HepG2 (cell line): ENCODE measurements around the gene ARFIP1. TPM values are rescaled to one million over a fixed set of nuclear protein-coding genes. Genes with fewer than 3 reads are reported as not detected.

Experiments
- ARID5B ChIP-seq: IDR thresholded peaks from 2 replicates; pipeline ENCODE4 v1.4.0; 2020; ENCODE audit warnings: mild to moderate bottlenecking, missing genetic modification reagents
- HDAC1 ChIP-seq: sonication (generic); formaldehyde crosslinking; IDR thresholded peaks from 2 replicates; pipeline ENCODE4 v1.5.1; 2020; ENCODE audit warnings: mild to moderate bottlenecking, missing genetic modification reagents
- LBX2 ChIP-seq: sonication (generic); formaldehyde crosslinking; IDR thresholded peaks from 2 replicates; pipeline ENCODE4 v1.5.0; 2020; ENCODE audit warnings: missing genetic modification reagents, mild to moderate bottlenecking, borderline replicate concordance
- PHF21A ChIP-seq: sonication (generic); formaldehyde crosslinking; IDR thresholded peaks from 2 replicates; pipeline ENCODE4 v1.5.0; 2020; ENCODE audit warnings: mild to moderate bottlenecking, missing genetic modification reagents
- PITX1 ChIP-seq: sonication (generic); formaldehyde crosslinking; IDR thresholded peaks from 2 replicates; pipeline ENCODE4 v1.5.1; 2020; ENCODE audit warnings: mild to moderate bottlenecking, missing genetic modification reagents
- POGK ChIP-seq: sonication (generic); formaldehyde crosslinking; conservative IDR thresholded peaks from 2 replicates; pipeline ENCODE4 v1.8.0; 2022; ENCODE audit warnings: mild to moderate bottlenecking, moderate library complexity, missing genetic modification reagents
- YEATS4 ChIP-seq: sonication (generic); formaldehyde crosslinking; IDR thresholded peaks from 2 replicates; pipeline ENCODE4 v1.4.0; 2020; ENCODE audit warnings: missing genetic modification reagents, borderline replicate concordance
- ZNF17 ChIP-seq: sonication (generic); formaldehyde crosslinking; IDR thresholded peaks from 2 replicates; pipeline ENCODE4 v1.5.0; 2020; ENCODE audit warnings: mild to moderate bottlenecking, missing genetic modification reagents
- ZNF333 ChIP-seq: sonication (generic); formaldehyde crosslinking; IDR thresholded peaks from 2 replicates; pipeline ENCODE4 v1.4.0; 2020; ENCODE audit warnings: mild to moderate bottlenecking, missing genetic modification reagents, borderline replicate concordance
- ZNF543 ChIP-seq: sonication (generic); formaldehyde crosslinking; IDR thresholded peaks from 2 replicates; pipeline ENCODE4 v1.4.0; 2020; ENCODE audit warnings: mild to moderate bottlenecking, missing genetic modification reagents
- ZNF605 ChIP-seq: sonication (generic); formaldehyde crosslinking; IDR thresholded peaks from 2 replicates; pipeline ENCODE4 v1.8.0; 2022; ENCODE audit warnings: mild to moderate bottlenecking, missing genetic modification reagents
- ZNF746 ChIP-seq: sonication (generic); formaldehyde crosslinking; IDR thresholded peaks from 2 replicates; pipeline ENCODE4 v1.8.0; 2022; ENCODE audit warnings: mild to moderate bottlenecking, missing genetic modification reagents
- ZNF83 ChIP-seq: sonication (generic); formaldehyde crosslinking; IDR thresholded peaks from 2 replicates; pipeline ENCODE4 v1.4.0; 2020; ENCODE audit warnings: missing genetic modification reagents, mild to moderate bottlenecking, borderline replicate concordance
- ZNF839 ChIP-seq: sonication (generic); formaldehyde crosslinking; IDR thresholded peaks from 2 replicates; pipeline ENCODE4 v1.4.0; 2020; ENCODE audit warnings: missing genetic modification reagents, mild to moderate bottlenecking, borderline replicate concordance
- polyA plus RNA-seq, 8 experiments: library from polyadenylated mRNA; depleted of rRNA in 3 of 8; stranded (reverse) in 7 of 8; unstranded in 1 of 8; fragments of >200 nt; fragmentation: Illumina TruSeq in 4 of 8; extraction: Trizol in 4 of 8; gene quantifications; 2 replicates each; pipeline versions ENCODE4 v1.2.1 to v1.2.3, GENCODE V29; 2011 to 2016; ENCODE audit warnings: low read depth in 4 of 8, missing spikeins in 1 of 8, mixed read lengths in 1 of 8; ENCODE audit not compliant: insufficient read depth in 1 of 8
- total RNA-seq, 5 experiments: library from RNA; depleted of rRNA; stranded (reverse); fragments of >200 nt; fragmentation: Illumina TruSeq; extraction: Trizol; gene quantifications; 2 replicates each; pipeline ENCODE4 v1.2.3, GENCODE V29; 2016; ENCODE audit warnings: low read depth in 1 of 5
- TF ChIP-seq, protein P1 (sequence below): sonication (generic); formaldehyde crosslinking; IDR thresholded peaks from 2 replicates; pipeline ENCODE4 v1.4.0; 2020; ENCODE audit warnings: missing genetic modification reagents, borderline replicate concordance
- TF ChIP-seq, protein P2 (sequence below), 2 experiments: fragments of 450-650 bp in 1 of 2; sonication (generic) in 1 of 2; formaldehyde crosslinking; IDR thresholded peaks; 2 replicates each; pipeline versions ENCODE4 v1.5.0 to v1.8.0; 2020 to 2022; ENCODE audit warnings: mild to moderate bottlenecking in 1 of 2, missing genetic modification reagents in 1 of 2

The ARFIP1 gene
- total and polyA plus RNA-seq, 2 of the 13 experiments (the other 11 are each of a cell fraction or from before 2014, with no cell fraction given): 9.9 to 27.7 TPM

DNA sequence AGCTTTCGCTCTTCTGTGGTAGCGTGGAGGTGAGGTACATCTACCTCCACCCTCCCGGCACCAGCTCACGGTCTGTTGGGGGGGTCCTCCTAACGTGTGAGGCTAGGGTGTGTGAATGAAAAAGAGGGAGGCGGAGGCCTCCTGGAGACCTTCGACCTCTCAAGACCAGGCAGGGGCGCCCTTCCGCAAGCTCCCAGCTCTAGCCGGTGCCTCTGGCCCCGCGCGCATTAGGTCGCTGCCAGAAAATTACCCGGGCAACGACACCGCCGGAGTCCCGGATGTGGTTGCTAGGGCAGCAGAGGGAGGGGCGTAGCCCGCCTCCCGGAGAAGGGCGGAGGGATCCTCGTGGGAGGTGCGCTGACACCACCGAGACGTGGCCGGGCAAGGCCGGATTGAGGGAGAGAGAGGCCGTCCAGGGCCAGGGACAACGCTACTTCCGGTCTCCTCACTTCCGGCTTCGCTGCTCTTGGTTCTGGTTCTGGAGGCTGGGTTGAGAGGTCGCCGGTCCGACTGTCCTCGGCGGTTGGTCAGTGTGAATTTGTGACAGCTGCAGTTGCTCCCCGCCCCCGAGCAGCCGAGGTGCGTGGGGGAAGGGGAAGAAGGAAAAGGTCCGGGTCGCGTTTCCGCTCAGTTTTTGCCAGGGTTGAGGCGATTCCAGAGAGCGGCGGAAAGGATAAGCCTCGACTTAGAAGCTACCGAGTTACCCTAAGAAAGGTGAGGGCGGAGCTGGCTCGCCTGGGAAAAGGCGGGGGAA lies at the start of gene ARFIP1, which contains the start of gene TIGD4 (continued):
- TF ChIP-seq, protein P1, sequence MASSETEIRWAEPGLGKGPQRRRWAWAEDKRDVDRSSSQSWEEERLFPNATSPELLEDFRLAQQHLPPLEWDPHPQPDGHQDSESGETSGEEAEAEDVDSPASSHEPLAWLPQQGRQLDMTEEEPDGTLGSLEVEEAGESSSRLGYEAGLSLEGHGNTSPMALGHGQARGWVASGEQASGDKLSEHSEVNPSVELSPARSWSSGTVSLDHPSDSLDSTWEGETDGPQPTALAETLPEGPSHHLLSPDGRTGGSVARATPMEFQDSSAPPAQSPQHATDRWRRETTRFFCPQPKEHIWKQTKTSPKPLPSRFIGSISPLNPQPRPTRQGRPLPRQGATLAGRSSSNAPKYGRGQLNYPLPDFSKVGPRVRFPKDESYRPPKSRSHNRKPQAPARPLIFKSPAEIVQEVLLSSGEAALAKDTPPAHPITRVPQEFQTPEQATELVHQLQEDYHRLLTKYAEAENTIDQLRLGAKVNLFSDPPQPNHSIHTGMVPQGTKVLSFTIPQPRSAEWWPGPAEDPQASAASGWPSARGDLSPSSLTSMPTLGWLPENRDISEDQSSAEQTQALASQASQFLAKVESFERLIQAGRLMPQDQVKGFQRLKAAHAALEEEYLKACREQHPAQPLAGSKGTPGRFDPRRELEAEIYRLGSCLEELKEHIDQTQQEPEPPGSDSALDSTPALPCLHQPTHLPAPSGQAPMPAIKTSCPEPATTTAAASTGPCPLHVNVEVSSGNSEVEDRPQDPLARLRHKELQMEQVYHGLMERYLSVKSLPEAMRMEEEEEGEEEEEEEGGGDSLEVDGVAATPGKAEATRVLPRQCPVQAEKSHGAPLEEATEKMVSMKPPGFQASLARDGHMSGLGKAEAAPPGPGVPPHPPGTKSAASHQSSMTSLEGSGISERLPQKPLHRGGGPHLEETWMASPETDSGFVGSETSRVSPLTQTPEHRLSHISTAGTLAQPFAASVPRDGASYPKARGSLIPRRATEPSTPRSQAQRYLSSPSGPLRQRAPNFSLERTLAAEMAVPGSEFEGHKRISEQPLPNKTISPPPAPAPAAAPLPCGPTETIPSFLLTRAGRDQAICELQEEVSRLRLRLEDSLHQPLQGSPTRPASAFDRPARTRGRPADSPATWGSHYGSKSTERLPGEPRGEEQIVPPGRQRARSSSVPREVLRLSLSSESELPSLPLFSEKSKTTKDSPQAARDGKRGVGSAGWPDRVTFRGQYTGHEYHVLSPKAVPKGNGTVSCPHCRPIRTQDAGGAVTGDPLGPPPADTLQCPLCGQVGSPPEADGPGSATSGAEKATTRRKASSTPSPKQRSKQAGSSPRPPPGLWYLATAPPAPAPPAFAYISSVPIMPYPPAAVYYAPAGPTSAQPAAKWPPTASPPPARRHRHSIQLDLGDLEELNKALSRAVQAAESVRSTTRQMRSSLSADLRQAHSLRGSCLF (CRISPR knock-in tag): no peak
- TF ChIP-seq ARID5B (CRISPR knock-in tag) (peak; percentile 24), ZNF839 (0 out of 2 replicates have a peak, but pooled peaks have one; percentile 27), YEATS4 (peak; percentile 72), LBX2 (CRISPR knock-in tag) (no peak; the same call in 1 of the 2 replicates), HDAC1 (CRISPR knock-in tag) (peak; percentile 75), ZNF17 (CRISPR knock-in tag) (no peak), ZNF83 (CRISPR knock-in tag) (peak; percentile 32; the same call in 1 of the 2 replicates), PITX1 (CRISPR knock-in tag) (no peak), PHF21A (CRISPR knock-in tag) (peak; percentile 44; the same call in 1 of the 2 replicates), ZNF543 (CRISPR knock-in tag) (peak; percentile 65; the same call in 1 of the 2 replicates), ZNF605 (CRISPR knock-in tag) (peak; percentile 57; the same call in 1 of the 2 replicates), POGK (CRISPR knock-in tag) (peak; percentile 92), ZNF746 (CRISPR knock-in tag) (peak; percentile 15; the same call in 1 of the 2 replicates), ZNF333 (CRISPR knock-in tag) (no peak)
- TF ChIP-seq, protein P2, sequence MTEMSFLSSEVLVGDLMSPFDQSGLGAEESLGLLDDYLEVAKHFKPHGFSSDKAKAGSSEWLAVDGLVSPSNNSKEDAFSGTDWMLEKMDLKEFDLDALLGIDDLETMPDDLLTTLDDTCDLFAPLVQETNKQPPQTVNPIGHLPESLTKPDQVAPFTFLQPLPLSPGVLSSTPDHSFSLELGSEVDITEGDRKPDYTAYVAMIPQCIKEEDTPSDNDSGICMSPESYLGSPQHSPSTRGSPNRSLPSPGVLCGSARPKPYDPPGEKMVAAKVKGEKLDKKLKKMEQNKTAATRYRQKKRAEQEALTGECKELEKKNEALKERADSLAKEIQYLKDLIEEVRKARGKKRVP (CRISPR knock-in tag; IDR thresholded peaks at IDR 0.05): no peak
